H1 (cell line): ENCODE data around the gene TAMM41.

Source experiments
- EP300 ChIP-seq, 2 experiments: IDR thresholded peaks; 1 replicate in 1 of 2; 2 replicates in 1 of 2; pipeline ENCODE4 v1.6.1; 2011 to 2012; ENCODE audit warnings: low read depth in 2 of 2, low read length in 2 of 2, mild to moderate bottlenecking in 2 of 2, borderline replicate concordance in 1 of 2, inconsistent platforms in 1 of 2, moderate library complexity in 1 of 2
- TF ChIP-seq, protein P1 (sequence below), 3 experiments: IDR thresholded peaks; 1 replicate in 2 of 3; 2 replicates in 1 of 3; pipeline versions ENCODE4 v1.5.1 to v1.6.1; 2011; ENCODE audit warnings: low read length in 3 of 3, mild to moderate bottlenecking in 3 of 3, inconsistent platforms in 2 of 3, low read depth in 1 of 3, moderate library complexity in 1 of 3; ENCODE audit not compliant: insufficient read depth in 1 of 3; ENCODE audit errors: control extremely low read depth in 1 of 3

DNA sequence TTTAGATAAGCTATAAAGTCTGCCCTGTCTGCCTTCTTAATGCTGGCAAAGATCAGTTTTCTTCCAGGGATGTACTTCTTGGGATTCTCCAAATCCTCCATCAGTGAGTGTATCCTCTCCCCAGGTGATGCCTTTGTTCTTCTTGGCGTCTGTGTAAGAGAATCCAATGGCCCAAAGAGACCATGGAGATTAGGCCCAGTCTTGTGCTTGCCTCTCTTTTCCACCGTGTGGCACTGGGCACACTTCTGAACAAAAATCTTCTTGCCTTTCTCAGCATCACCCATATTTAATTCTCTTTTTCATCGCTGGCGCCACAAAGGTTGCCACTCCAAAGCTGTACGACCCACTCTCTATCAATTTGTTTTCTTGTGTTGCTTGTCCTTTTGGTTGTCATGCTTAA lies 32.2 kb upstream of the TAMM41 start:
- TF ChIP-seq, protein P1, sequence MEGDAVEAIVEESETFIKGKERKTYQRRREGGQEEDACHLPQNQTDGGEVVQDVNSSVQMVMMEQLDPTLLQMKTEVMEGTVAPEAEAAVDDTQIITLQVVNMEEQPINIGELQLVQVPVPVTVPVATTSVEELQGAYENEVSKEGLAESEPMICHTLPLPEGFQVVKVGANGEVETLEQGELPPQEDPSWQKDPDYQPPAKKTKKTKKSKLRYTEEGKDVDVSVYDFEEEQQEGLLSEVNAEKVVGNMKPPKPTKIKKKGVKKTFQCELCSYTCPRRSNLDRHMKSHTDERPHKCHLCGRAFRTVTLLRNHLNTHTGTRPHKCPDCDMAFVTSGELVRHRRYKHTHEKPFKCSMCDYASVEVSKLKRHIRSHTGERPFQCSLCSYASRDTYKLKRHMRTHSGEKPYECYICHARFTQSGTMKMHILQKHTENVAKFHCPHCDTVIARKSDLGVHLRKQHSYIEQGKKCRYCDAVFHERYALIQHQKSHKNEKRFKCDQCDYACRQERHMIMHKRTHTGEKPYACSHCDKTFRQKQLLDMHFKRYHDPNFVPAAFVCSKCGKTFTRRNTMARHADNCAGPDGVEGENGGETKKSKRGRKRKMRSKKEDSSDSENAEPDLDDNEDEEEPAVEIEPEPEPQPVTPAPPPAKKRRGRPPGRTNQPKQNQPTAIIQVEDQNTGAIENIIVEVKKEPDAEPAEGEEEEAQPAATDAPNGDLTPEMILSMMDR (IDR thresholded peaks at IDR 0.05; ENCODE audit: control extremely low read depth in 1 of 3, insufficient read depth in 1 of 3, low read depth in 1 of 3, low read length in 3 of 3) = peak; percentile 13 to 41 (median 38)
- no peak for TF ChIP-seq EP300 (IDR thresholded peaks at IDR 0.05; ENCODE audit: borderline replicate concordance in 1 of 2, low read depth in 2 of 2, low read length in 2 of 2)
